ENCODE results near the gene CYP39A1. TPM values are rescaled to one million over a fixed set of nuclear protein-coding genes. Genes with fewer than 3 reads are reported as not detected.

CYP39A1 gene
- total and polyA plus RNA-seq, 9 of the 15 experiments (the other 6 are each of a cell fraction or from before 2014, with no cell fraction given), result not detected

DNA sequence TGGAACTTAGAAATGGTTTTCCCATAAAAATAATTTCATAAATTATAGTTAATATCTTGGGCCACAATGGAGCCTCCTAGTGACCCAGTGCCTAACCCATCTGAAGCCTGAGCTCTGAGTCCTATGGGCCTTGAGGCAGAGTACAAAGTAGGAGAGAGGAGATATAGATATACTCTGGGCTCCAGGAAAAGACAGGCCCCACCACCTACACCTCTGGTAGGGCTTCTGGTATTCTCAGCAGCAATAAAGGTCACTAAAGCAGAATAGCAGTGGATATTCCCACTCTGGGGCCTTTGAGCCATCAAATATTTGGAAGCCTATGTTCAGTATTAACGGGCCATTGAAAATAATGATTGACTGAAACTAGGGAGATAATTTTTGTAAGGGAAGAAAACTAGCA lies 24.1 kb downstream of the CYP39A1 start:
- Histone ChIP-seq H3K27me3 (ENCODE audit: control insufficient read depth in 2 of 2, insufficient read depth in 2 of 2, low read length in 2 of 2) (no peaks in the 10 kb centered on the region), H3K4me3 (no peak overlapping the region), H2AFZ (ENCODE audit: low read depth, low read length) (no peak overlapping the region), H3K4me1 (replicated peaks in 1 of 2; ENCODE audit: control insufficient read depth in 2 of 2, insufficient read depth in 2 of 2, low read length in 2 of 2) (no peaks in the 10 kb centered on the region), H3K9me1 (ENCODE audit: control insufficient read depth, insufficient read depth, low read length) (no peaks in the 10 kb centered on the region), H3K27ac (ENCODE audit: extremely low read depth, low read depth, low read length) (no peak overlapping the region), H3K9me3 (replicated peaks; ENCODE audit: control insufficient read depth, insufficient read depth, low read depth, low read length) (no peaks in the 10 kb centered on the region), H3K9ac (ENCODE audit: insufficient read depth in 1 of 2, low read depth in 2 of 2, low read length in 2 of 2) (no peak overlapping the region), H3K36me3 (ENCODE audit: control insufficient read depth, insufficient read depth, low read length) (no peaks in the 10 kb centered on the region), H3K79me2 (ENCODE audit: control insufficient read depth, insufficient read depth, low read length) (no peaks in the 10 kb centered on the region), H4K20me1 (replicated peaks; ENCODE audit: control insufficient read depth, insufficient read depth, low read length) (no peaks in the 10 kb centered on the region), H3K4me2 (ENCODE audit: insufficient read depth, low read length) (no peak overlapping the region)
- intact Hi-C loops (cut with micrococcal nuclease), result loop anchor here (5.0 to 10.0 kb wide), 2 partner anchors 366 to 406 kb away; no protein-coding TSS in a partner anchor
- ChIA-PET POLR2A (no interaction called here), CTCF (ENCODE audit: low intra/inter-chr PET ratio) (no interaction called here)
- no peak for DNase-seq (ENCODE audit: extremely low read depth in 1 of 4, low spot score in 3 of 4)
- FAIRE-seq, result no peak
- no peak for TF ChIP-seq ZFP36 (IDR thresholded peaks at IDR 0.05; ENCODE audit: low read depth, low read length, partially characterized antibody)
- no peak for TF ChIP-seq NONO (IDR thresholded peaks at IDR 0.05; ENCODE audit: low read depth in 2 of 2, low read length in 1 of 2)
- TF ChIP-seq FOXO4 (CRISPR knock-in tag; IDR thresholded peaks at IDR 0.05), result no peak
- TF ChIP-seq, protein P1, sequence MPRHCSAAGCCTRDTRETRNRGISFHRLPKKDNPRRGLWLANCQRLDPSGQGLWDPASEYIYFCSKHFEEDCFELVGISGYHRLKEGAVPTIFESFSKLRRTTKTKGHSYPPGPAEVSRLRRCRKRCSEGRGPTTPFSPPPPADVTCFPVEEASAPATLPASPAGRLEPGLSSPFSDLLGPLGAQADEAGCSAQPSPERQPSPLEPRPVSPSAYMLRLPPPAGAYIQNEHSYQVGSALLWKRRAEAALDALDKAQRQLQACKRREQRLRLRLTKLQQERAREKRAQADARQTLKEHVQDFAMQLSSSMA (CRISPR knock-in tag; IDR thresholded peaks at IDR 0.05), result no peak
- no peak for TF ChIP-seq HOXB6 (CRISPR knock-in tag; IDR thresholded peaks at IDR 0.05; ENCODE audit: borderline replicate concordance)
- no peak for TF ChIP-seq FIP1L1 (IDR thresholded peaks at IDR 0.05; ENCODE audit: low read depth, low read length, poor library complexity, severe bottlenecking)
- TF ChIP-seq NR2C1 (IDR thresholded peaks at IDR 0.05), result no peak
- no peak for TF ChIP-seq NR2C1 (tag; IDR thresholded peaks at IDR 0.05)
- TF ChIP-seq OTX1 (CRISPR knock-in tag; IDR thresholded peaks at IDR 0.05), result no peak
- no peak for TF ChIP-seq ILK (tag; IDR thresholded peaks at IDR 0.05; ENCODE audit: borderline replicate concordance, low read depth)
- TF ChIP-seq SRSF1 (IDR thresholded peaks at IDR 0.05; ENCODE audit: low read depth, low read length), result no peak
- no peak for TF ChIP-seq CGGBP1 (CRISPR knock-in tag; IDR thresholded peaks at IDR 0.05)
- no peak for TF ChIP-seq ZNF778 (CRISPR knock-in tag; IDR thresholded peaks at IDR 0.05)
- TF ChIP-seq HNRNPUL1 (IDR thresholded peaks at IDR 0.05; ENCODE audit: low read length), result no peak
- no peak for TF ChIP-seq HDGF (IDR thresholded peaks at IDR 0.05)
- TF ChIP-seq, protein P2, sequence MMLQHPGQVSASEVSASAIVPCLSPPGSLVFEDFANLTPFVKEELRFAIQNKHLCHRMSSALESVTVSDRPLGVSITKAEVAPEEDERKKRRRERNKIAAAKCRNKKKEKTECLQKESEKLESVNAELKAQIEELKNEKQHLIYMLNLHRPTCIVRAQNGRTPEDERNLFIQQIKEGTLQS (IDR thresholded peaks at IDR 0.05), result no peak
- TF ChIP-seq, protein P2 (CRISPR knock-in tag; conservative IDR thresholded peaks at IDR 0.05), result no peak
- TF ChIP-seq NR3C1 (CRISPR knock-in tag; IDR thresholded peaks at IDR 0.05), result no peak
- in situ Hi-C loops (cut with MboI), result no loop called here
- WGBS (ENCODE audit: insufficient coverage, low coverage, missing lambda C conversion rate), result 0% methylated on average over 1 of the region's 1 CpG
- no peak for ATAC-seq
- no TSS peak for BruUV-seq (replicated peaks)

Measured in K562 (cell line).